ENCODE measurements around the gene HMCES. TPM values are rescaled to one million over a fixed set of nuclear protein-coding genes. Genes with fewer than 3 reads are reported as not detected.
"Not testable (repeated sequence)": the region's sequence is repeated elsewhere in the genome, so short reads cannot be mapped to it uniquely, and the experiment has no call there.

HMCES gene
- total RNA-seq, 1 experiment from 2014 or later = 58.0 TPM

GRCh38 chr3:129346695-129347457 is 68.2 kb downstream of the HMCES start:
- no peak for DNase-seq (ENCODE audit: low spot score)

- no peak for DNase-seq (ENCODE audit: low spot score)
Observed at GRCh38 chr3:129347458-129347845, 68.8 kb downstream of the HMCES start.

GRCh38 chr3:129348734-129349133 is 70.1 kb downstream of the HMCES start:
- DNase-seq (ENCODE audit: low spot score) = no peak

GRCh38 chr3:129349169-129349568 is 70.5 kb downstream of the HMCES start:
- DNase-seq (ENCODE audit: low spot score) = not testable (repeated sequence)

- DNase-seq (ENCODE audit: low spot score) = no peak
Observed at GRCh38 chr3:129349791-129350190, 71.1 kb downstream of the HMCES start.

- DNase-seq (ENCODE audit: low spot score) = no peak
Observed at GRCh38 chr3:129352045-129352444, 73.4 kb downstream of the HMCES start.

- no peak for DNase-seq (ENCODE audit: low spot score)
Observed at GRCh38 chr3:129352650-129353588, 74.2 kb downstream of the HMCES start.

GRCh38 chr3:129353589-129353941 is 74.9 kb downstream of the HMCES start:
- no peak for DNase-seq (ENCODE audit: low spot score)

Other genes starting within 250 kb of the HMCES start
- not detected in 2 replicates for gene GP9, start 218.1 kb upstream of the HMCES start, total RNA-seq (2014; rRNA removed; shearing (Covaris generic))
- gene RAB43, start 157.1 kb upstream of the HMCES start, total RNA-seq (2014; rRNA removed; shearing (Covaris generic)) = 13.0 and 15.9 TPM in 2 replicates
- gene ISY1, start 117.8 kb upstream of the HMCES start, total RNA-seq (2014; rRNA removed; shearing (Covaris generic)) = 51.2 and 54.9 TPM in 2 replicates
- 336 and 394 TPM in 2 replicates for gene CNBP, start 95.0 kb upstream of the HMCES start, total RNA-seq (2014; rRNA removed; shearing (Covaris generic))
- 181 and 213 TPM in 2 replicates for gene COPG1, start 29.3 kb upstream of the HMCES start, total RNA-seq (2014; rRNA removed; shearing (Covaris generic))
- gene EFCAB12, start 149.8 kb downstream of the HMCES start, total RNA-seq (2014; rRNA removed; shearing (Covaris generic)) = 0.06 TPM in 1 of 2 replicates, not detected in the other
- gene MBD4, start 161.1 kb downstream of the HMCES start, total RNA-seq (2014; rRNA removed; shearing (Covaris generic)) = 35.4 and 40.5 TPM in 2 replicates
- 12.4 and 23.6 TPM in 2 replicates for gene IFT122, start 161.4 kb downstream of the HMCES start, total RNA-seq (2014; rRNA removed; shearing (Covaris generic))
- gene RHO, start 249.8 kb downstream of the HMCES start, total RNA-seq (2014; rRNA removed; shearing (Covaris generic)) = not detected in 2 replicates

Data from H4 (cell line).